Gastroesophageal sphincter (tissue), 4 donors: ENCODE results near the gene GBP1. TPM values are rescaled to one million over a fixed set of nuclear protein-coding genes. Genes with fewer than 3 reads are reported as not detected.

ENCODE experiments used
- ATAC-seq: fragments of 150-250 bp; one replicate; pipeline ENCODE4 v1.9.1; 2016; ENCODE audit warnings: mild to moderate bottlenecking, moderate library complexity
- H3K27ac ChIP-seq, 4 donors: fragments of 200-600 bp; sonication (generic) in 3 of 4; 1 replicate in 3 of 4; 2 replicates in 1 of 4; pipeline ENCODE4 v1.5.1; 2016 to 2019
- H3K27me3 ChIP-seq: fragments of 200-600 bp; sonication (generic); one replicate; pipeline ENCODE4 v1.5.1; 2019
- H3K36me3 ChIP-seq, 2 donors: fragments of 200-600 bp; sonication (generic); one replicate each; pipeline ENCODE4 v1.5.1; 2019; ENCODE audit warnings: control low read depth in 1 of 2
- H3K4me1 ChIP-seq, 3 donors: fragments of 200-600 bp; sonication (generic); 1 replicate in 2 of 3; 2 replicates in 1 of 3; pipeline ENCODE4 v1.5.1; 2016 to 2019; ENCODE audit warnings: control low read depth in 2 of 3
- H3K4me3 ChIP-seq, 2 donors: fragments of 200-600 bp; sonication (generic); one replicate each; pipeline ENCODE4 v1.5.1; 2019; ENCODE audit warnings: mild to moderate bottlenecking in 1 of 2, moderate library complexity in 1 of 2
- H3K9me3 ChIP-seq, 3 donors: fragments of 200-600 bp; sonication (generic); one replicate each; pipeline ENCODE4 v1.5.1; 2017 to 2019; ENCODE audit warnings: control low read depth in 2 of 3
- EP300 ChIP-seq: sonication (generic); formaldehyde crosslinking; IDR thresholded peaks from one replicate; pipeline ENCODE4 v1.6.1; 2017; ENCODE audit warnings: antibody characterized with exemption, mild to moderate bottlenecking
- POLR2A ChIP-seq, 2 donors: fragments of 450-650 bp; IDR thresholded peaks; one replicate each; pipeline ENCODE4 v1.6.1; 2017; ENCODE audit warnings: antibody characterized with exemption in 2 of 2, mild to moderate bottlenecking in 2 of 2, moderate library complexity in 1 of 2
- POLR2AphosphoS5 ChIP-seq: sonication (generic); formaldehyde crosslinking; IDR thresholded peaks from one replicate; pipeline ENCODE4 v1.6.1; 2017; ENCODE audit warnings: antibody characterized with exemption
- WGBS, 2 donors: methylation state at CpG; one replicate each; pipeline ENCODE4 v1.1.5; 2018; ENCODE audit warnings: low coverage in 1 of 2; 5-methylcytosine and 5-hydroxymethylcytosine counted together
- total RNA-seq, 4 donors: library from RNA; depleted of rRNA; stranded (reverse); fragments of >200 nt; gene quantifications; one replicate each; pipeline ENCODE4 v1.1.0, GENCODE V29; 2016
- TF ChIP-seq, protein P1 (sequence below), 4 experiments: fragments of 200-600 bp in 2 of 4; fragments of 450-650 bp in 2 of 4; sonication (generic) in 1 of 4; IDR thresholded peaks; one replicate each; pipeline ENCODE4 v1.5.1; 2017 to 2019; ENCODE audit warnings: antibody characterized with exemption in 4 of 4, mild to moderate bottlenecking in 2 of 4, moderate library complexity in 2 of 4

GBP1 gene
- total RNA-seq, 4 donors from 2014 or later = 14.9 to 46.4 (median 24.2) TPM

DNA sequence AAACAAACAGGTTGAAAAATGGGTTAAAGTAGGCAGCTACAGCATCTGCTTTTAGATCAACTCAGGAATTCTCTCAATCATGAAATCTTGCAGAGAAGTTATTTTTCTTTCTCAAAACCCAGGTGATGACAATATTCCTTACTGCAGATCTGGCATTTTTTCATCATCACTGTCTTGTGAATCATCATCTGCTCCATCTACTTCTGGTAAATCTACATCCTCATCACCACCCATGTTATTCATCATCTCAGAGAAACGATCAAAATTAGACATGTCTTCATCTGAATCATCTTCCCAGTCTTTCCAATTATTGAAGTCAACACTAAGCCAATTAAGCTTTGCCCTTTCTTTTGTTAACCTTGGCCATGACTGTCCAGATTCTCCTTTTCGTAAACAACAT, 39.1 kb upstream of the GBP1 start:
- TF ChIP-seq, protein P1, sequence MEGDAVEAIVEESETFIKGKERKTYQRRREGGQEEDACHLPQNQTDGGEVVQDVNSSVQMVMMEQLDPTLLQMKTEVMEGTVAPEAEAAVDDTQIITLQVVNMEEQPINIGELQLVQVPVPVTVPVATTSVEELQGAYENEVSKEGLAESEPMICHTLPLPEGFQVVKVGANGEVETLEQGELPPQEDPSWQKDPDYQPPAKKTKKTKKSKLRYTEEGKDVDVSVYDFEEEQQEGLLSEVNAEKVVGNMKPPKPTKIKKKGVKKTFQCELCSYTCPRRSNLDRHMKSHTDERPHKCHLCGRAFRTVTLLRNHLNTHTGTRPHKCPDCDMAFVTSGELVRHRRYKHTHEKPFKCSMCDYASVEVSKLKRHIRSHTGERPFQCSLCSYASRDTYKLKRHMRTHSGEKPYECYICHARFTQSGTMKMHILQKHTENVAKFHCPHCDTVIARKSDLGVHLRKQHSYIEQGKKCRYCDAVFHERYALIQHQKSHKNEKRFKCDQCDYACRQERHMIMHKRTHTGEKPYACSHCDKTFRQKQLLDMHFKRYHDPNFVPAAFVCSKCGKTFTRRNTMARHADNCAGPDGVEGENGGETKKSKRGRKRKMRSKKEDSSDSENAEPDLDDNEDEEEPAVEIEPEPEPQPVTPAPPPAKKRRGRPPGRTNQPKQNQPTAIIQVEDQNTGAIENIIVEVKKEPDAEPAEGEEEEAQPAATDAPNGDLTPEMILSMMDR (IDR thresholded peaks at IDR 0.05) = no peak
- Histone ChIP-seq H3K9me3 (no peaks in the 10 kb centered on the region), H3K36me3 (peaks cover 20 to 50% of the 10 kb centered on the region in 2 donors), H3K27ac (no peak overlapping the region), H3K4me1 (no peaks in the 10 kb centered on the region), H3K27me3 (no peaks in the 10 kb centered on the region), H3K4me3 (no peak overlapping the region)
- ATAC-seq = no peak
- 68 to 90% methylated on average over 2 of the region's 2 CpGs for WGBS, 2 donors

DNA sequence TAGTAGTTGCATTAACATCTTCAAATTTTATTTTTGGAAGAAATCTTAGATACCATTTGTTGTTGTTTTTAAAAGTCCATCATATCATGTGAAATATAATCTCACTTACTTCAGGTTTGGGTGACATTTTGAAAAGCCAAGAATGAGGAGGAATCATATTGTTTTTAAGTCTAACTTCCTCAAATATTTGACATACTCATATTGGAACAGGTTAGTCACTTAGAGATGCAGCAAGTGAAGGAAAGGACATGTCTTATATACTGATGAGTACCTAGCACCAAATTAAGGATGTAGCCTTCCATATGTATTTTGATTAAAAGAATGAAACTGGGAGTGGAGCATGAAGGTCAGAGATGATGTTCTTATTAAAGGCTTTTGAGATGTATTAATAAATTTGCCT, 37.0 kb upstream of the GBP1 start:
- no peak for ATAC-seq
- no peaks in the 10 kb centered on the region for H3K9me3 ChIP-seq
- no peaks in the 10 kb centered on the region for H3K27me3 ChIP-seq
- no peak overlapping the region for H3K27ac ChIP-seq
- H3K4me1 ChIP-seq = no peaks in the 10 kb centered on the region
- no peak for TF ChIP-seq EP300
- no peak for TF ChIP-seq POLR2AphosphoS5
- TF ChIP-seq, protein P1 (IDR thresholded peaks at IDR 0.05) = no peak
- no peak for TF ChIP-seq POLR2A (IDR thresholded peaks at IDR 0.05)
- H3K36me3 ChIP-seq = peaks cover 16 to 29% of the 10 kb centered on the region in 2 donors
- H3K4me3 ChIP-seq = no peak overlapping the region

DNA sequence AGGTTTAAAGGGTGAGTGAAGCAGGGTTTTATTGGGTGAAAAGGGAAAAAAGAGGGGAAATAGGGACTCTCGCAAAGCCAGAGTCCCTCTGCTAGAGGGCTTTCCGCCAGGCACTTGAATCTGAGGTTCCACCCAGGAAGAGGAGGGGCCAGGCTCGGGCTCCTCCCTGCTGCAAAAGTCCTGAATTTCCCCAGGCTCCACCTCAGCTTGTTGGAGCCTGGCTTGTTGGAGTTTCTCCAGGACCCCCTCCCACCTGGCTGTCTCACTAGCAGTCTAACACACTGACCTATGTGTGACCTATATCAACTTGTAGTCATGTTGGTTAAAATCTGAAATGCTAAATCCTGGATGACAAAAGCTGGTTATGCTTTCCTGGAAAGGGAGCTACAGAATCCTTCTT, 35.4 kb upstream of the GBP1 start:
- Histone ChIP-seq H3K27me3 (no peaks in the 10 kb centered on the region), H3K27ac (no peak overlapping the region), H3K9me3 (peaks cover 0 to 5% (median 0%) of the 10 kb centered on the region in 3 donors), H3K4me3 (no peak overlapping the region), H3K4me1 (no peaks in the 10 kb centered on the region), H3K36me3 (peaks cover 4 to 13% of the 10 kb centered on the region in 2 donors)
- no peak for ATAC-seq
- TF ChIP-seq POLR2A (IDR thresholded peaks at IDR 0.05) = no peak
- TF ChIP-seq EP300 = no peak
- no peak for TF ChIP-seq POLR2AphosphoS5
- TF ChIP-seq, protein P1 (IDR thresholded peaks at IDR 0.05) = no peak
- 100% methylated on average over 1 to 2 of the region's 3 CpGs for whole genome bisulfite sequencing, 2 donors

DNA sequence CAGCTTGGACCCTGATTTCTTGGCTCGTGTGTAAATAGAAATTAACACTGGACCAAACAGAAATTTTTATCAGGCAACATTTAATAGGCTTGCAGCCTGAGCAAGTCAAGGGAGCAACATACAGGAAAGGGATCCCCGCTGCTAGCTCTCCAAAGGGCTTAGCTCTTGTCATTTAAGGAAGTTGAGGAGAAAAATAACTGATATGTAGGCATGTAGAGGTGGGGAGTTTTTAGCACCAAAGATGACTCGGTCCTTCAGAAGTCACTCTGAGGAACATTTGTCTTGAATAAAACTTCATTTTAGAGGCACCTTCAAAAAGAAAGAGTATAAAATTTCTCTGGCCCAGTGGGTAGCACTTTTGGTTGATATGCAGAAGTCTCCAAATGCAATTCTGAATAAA, 33.8 kb upstream of the GBP1 start:
- 54 to 67% methylated on average over 2 of the region's 3 CpGs for WGBS, 2 donors
- H3K27me3 ChIP-seq = no peaks in the 10 kb centered on the region
- H3K9me3 ChIP-seq = peaks cover 0 to 5% (median 0%) of the 10 kb centered on the region in 3 donors
- no peak for ATAC-seq
- no peaks in the 10 kb centered on the region for H3K4me1 ChIP-seq
- no peak overlapping the region for H3K4me3 ChIP-seq
- no peak overlapping the region for H3K27ac ChIP-seq
- H3K36me3 ChIP-seq = no peaks in the 10 kb centered on the region
- TF ChIP-seq POLR2AphosphoS5 (no peak), POLR2A (IDR thresholded peaks at IDR 0.05) (no peak), EP300 (no peak)
- TF ChIP-seq, protein P1 (IDR thresholded peaks at IDR 0.05) = no peak

DNA sequence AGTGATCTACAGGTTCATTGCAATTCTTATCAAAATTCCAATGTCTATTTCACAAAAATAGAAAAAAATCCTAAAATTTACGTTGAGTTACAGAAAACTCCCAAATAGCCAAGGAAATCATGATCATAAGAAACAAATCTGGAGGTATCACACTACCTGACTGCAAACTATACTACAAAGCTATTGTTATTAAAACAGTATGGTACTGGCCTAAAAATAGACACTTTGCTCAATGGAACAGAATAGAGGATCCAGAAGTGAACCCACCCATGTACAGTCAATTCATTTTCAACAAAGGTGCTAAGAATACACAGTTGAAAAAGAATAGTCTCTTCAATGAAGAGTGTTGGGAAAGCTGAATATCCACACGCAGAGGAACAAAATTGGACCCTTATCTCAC, 30.7 kb upstream of the GBP1 start:
- Histone ChIP-seq H3K9me3 (peaks cover 0 to 5% (median 0%) of the 10 kb centered on the region in 3 donors), H3K27me3 (no peaks in the 10 kb centered on the region), H3K4me3 (no peak overlapping the region), H3K4me1 (no peaks in the 10 kb centered on the region), H3K36me3 (no peaks in the 10 kb centered on the region), H3K27ac (no peak overlapping the region)
- TF ChIP-seq POLR2A (IDR thresholded peaks at IDR 0.05) (no peak), EP300 (no peak), POLR2AphosphoS5 (no peak)
- TF ChIP-seq, protein P1 (IDR thresholded peaks at IDR 0.05) = no peak
- ATAC-seq = no peak
- WGBS, 2 donors = 89 to 93% methylated on average over 2 of the region's 2 CpGs
